GM21515 (cell line): Measurements from ENCODE around the gene ARL6IP4.

Experiments used
- ATAC-seq: cut with Tn5 transposase; IDR thresholded peaks from one replicate; pipeline ENCODE4 v1.9.1; 2021; ENCODE audit not compliant: unreplicated experiment

ARL6IP4 gene

DNA sequence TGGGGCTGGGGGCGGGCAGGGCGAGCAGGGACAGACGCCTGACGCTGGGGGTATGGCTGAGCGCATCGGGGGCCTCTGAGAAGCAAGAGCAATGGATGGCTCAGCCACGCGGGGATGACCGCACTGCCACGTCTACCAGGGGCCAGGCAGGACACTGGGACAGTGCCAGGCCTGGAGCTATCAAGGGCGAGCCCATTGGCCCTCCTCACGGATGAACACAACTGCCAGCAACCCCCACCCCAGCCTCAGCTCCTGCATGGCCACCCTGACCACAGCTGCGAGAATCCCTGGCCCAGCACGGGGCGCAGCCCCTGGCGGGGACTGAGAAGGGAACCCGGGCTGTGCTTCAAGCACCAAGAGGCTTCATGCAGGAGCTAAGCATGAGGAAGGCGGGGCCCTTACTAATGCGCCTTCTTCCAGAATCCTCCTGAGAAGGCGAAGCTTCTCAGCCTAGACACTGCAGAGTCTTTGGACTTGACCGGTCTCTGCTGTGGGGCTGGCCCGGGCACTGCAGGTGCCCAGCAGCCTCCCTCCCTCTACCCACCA lies 9.5 kb downstream of the ARL6IP4 start:
- no peak for ATAC-seq

- ATAC-seq = no peak
These were observed 10.1 kb downstream of the ARL6IP4 start for GRCh38 chr12:122990561-122990960.

- no peak for ATAC-seq
These were observed 10.6 kb downstream of the ARL6IP4 start for GRCh38 chr12:122990961-122991622.

DNA sequence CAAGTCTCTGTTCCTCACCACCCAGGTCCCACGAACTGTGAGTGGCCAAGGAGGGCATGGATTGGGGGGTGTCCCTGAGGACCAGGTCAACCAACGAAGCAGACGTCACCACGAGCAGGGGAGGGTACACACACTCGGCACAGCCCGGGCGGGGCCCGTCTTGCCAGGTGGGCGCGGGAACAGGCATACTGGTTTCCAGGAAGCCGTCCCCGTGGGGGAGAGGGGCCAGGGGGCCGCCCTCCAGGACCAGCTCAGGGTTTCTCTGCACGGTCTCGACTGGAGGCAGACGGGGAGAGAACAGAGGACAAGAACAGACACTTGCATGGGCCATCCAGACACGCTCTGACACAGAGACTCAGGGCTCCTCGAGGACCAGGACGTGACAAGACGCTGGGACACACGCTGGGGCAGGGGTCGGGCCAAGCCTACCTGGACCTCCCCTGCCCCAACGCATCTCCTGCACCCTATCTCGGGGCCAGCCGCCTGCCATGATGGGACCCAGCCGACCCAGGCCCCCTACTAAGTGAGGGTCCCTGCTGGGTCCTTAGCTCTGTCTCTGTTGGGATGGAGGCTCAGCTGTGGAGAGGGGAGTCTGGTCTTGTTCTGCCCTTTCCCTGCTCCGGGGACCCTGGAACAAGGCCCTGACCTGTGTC lies 11.3 kb downstream of the ARL6IP4 start:
- no peak for ATAC-seq

- no peak for ATAC-seq
These were observed 11.9 kb downstream of the ARL6IP4 start for GRCh38 chr12:122992386-122992785.

DNA sequence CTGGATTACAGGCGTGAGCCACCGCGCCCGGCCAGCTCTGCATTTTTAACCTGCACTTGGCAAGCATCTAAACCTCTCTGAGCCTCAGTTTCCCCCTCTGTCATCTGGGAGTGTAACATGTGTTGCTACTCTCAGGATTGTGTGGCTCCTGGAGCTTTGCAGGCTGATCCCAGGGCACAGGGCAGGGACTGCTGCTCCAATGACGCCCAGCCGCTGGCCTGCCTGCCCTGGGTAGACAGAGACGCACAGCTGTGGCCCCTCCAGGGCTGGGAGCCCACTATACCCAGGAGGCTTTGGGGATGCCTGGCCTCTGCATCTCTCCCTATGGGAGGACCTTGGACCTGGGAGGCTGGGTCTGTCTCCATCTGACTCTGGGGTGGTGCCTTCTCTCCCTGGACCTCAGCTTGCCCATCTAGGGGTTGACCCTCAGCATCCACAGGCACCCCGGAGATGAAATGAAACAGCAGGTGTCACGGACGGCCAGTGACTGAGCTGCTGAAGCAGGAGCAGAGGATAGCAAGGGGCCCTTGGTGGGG lies 13.7 kb downstream of the ARL6IP4 start:
- no peak for ATAC-seq

- no peak for ATAC-seq
These were observed 14.5 kb downstream of the ARL6IP4 start for GRCh38 chr12:122994781-122995502.

GRCh38 chr12:122995503-122996187 lies 15.2 kb downstream of the ARL6IP4 start:
- ATAC-seq = no peak

GRCh38 chr12:122996188-122996601 lies 15.7 kb downstream of the ARL6IP4 start:
- no peak for ATAC-seq

DNA sequence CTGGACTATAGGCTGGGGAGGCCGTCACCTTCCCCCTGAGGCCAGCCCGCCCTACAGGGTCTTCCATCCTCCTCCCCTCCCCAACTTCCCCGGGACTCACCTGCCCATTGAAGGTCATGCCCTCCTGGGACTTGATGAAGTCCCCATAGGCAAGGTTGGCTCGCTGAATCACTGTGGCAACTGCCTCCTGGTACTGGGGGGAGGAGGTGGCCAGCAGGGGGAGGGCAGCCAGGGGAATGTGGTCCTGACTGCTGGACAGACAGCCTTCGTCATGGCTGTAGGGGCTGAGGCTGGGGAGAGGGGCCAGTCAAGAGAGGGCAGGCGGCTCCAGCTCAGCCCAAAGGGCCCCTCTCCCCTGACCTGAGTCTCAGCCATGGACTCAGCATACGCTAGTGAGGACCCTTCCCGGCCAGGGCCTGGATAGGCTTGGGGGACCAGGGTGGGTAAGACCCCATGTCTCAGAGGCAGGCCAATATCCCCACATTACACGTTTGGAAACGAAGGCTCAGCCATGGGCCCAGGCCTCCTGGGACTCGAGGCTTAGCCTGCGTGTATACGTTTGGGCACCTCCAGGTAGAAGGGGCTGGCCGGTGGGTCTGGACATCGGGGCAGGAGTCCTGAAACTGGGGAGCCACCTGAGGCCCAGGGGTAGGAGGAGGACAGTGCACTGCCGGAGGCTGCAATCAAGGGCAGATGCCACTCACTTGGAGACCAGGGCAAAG lies 16.3 kb downstream of the ARL6IP4 start:
- ATAC-seq = no peak

GRCh38 chr12:122997343-122998250 lies 17.1 kb downstream of the ARL6IP4 start:
- ATAC-seq = no peak

- no peak for ATAC-seq
These were observed 17.8 kb downstream of the ARL6IP4 start for GRCh38 chr12:122998316-122998715.

DNA sequence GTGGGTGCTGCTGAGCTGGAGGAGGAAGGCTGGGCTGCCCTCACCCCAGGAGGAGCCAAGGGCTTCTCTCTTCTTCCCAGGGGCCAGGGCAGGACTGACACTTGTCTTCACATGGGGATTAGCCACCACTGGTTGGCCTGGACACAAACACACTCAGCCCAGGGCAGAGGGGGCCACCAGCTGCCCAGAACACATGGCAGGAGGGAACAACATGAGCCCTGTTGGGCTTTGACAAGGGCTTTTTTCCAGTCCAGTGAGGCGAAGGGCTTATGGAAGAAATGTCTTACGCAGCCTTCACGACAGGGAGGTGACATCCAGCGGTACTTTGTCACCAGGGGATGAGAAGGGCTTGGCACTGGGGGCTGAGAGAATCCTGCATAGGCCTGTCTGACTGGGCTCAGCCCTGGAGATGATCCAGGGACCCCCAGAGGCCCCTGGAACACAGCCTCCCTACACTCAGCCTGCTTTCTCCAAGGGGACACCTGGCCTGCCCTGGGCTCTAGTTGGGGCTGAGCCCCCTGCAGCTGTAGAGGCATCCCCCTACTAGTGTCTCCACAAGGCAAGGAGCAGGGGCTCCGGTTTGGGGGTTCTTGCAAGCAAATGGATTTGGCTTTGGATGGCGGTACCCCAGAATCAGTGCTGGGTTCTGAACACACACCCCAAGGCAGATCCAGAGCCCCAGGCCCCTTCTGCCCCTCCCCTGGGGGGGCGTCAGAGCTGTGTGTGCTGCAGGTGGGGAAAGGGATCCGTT lies 18.9 kb downstream of the ARL6IP4 start:
- ATAC-seq = no peak

- no peak for ATAC-seq
These were observed 19.5 kb downstream of the ARL6IP4 start for GRCh38 chr12:122999986-123000420.

- no peak for ATAC-seq
These were observed 20.1 kb downstream of the ARL6IP4 start for GRCh38 chr12:123000578-123000977.

DNA sequence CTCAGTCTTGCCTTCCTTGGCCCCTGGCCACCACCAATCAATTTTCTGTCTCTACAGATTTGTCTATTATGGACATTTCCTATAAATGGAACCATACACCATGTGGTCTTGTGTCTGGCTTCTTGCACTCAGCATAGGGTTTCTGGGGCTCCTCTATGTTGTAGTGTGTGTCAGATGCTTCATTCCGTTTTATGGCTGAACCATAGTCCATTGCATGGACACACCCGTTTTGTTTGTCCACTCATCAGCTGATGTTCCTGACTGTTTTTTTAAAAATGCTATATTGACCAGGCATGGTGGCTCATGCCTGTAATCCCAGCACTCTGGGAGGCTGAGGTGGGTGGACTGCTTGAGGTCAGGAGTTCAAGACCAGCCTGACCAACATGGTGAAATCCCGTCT lies 21.0 kb downstream of the ARL6IP4 start:
- ATAC-seq = no peak

- no peak for ATAC-seq
These were observed 22.8 kb downstream of the ARL6IP4 start for GRCh38 chr12:123003257-123003656.

GRCh38 chr12:123004287-123004686 lies 23.8 kb downstream of the ARL6IP4 start:
- ATAC-seq = no peak
